Measurements from ENCODE around the gene IPO4. TPM values are rescaled to one million over a fixed set of nuclear protein-coding genes. Genes with fewer than 3 reads are reported as not detected.

The IPO4 gene
- total and polyA plus RNA-seq, 2 of the 4 experiments (the other 2 are of a cell fraction) = 37.6 to 39.4 TPM

DNA sequence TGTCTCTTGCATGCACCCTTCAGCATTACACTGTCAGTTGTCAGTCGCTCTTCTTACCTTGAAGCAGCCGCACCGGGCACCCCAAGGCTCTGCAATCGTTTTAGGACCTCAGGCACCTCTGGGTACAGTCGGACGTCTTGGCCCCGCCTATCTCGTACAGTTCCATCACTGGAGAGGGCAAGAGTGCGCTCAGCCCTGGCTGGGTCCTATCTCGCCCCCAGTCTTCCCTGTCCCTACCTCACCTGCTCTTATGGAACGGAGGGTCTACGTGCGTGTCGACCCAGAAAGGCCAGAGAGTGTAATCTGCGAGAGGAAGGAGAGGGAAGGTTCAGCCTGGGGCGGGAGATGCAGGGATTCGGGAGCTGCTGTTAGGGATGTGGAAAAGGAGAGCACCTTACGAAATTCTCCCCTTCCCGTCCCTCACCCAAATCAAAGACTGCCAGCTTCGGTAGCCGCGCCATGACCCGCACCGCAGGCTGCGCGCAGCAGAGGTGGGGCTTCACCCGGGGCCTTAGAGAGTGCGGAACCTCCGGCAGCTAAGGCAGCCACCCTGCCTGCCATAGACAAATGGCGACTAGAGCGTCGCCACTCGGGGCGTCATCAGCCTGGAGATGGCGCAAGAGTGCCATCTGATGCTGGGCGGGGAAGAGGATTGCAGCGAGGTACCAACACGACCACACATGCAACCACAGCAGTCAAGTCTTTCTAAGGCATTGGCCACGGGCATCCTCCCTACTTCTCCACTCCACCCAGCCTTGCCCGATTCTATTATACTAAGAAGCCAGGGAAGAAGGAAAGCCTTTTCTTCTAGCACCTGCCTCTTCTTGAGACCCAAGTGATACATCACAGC is 27.1 kb upstream of the IPO4 start, which contains the start of gene MDP1 (continued):
- TF ChIP-seq, protein P1, sequence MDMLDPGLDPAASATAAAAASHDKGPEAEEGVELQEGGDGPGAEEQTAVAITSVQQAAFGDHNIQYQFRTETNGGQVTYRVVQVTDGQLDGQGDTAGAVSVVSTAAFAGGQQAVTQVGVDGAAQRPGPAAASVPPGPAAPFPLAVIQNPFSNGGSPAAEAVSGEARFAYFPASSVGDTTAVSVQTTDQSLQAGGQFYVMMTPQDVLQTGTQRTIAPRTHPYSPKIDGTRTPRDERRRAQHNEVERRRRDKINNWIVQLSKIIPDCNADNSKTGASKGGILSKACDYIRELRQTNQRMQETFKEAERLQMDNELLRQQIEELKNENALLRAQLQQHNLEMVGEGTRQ (IDR thresholded peaks at IDR 0.05; ENCODE audit: low read depth, low read length) = peak; percentile 40; the same call in 1 of the 2 replicates
